ENCODE measurements around the gene PTGDS.

The PTGDS gene

GRCh38 chr9:136977223-136977622, at the start of gene PTGDS:
TSS of gene PTGDS (plus strand) at chr9:136977504. CDS start at chr9:136977579, 75 bp downstream.
- no peak for DNase-seq (ENCODE audit: low read depth)

DNA sequence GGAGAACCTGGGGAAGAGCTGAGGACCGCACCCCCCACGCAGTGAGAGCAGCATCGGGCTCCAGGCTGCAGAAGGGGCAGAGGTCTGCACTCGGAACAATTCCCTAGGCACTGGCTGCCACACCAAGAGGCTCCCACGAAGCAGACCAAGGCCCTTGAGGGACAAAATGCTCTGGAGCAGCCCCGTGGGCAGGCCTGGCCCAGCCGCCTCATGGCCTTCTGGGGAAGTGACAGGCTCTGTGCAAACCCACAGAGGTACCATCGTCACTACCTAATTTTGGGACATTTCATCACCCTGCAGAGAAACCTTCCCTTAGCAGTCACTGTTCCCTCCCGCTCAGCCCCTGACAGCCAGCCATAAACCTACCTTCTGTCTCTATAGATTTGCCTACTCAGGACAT, 48.7 kb upstream of the PTGDS start:
- DNase-seq (ENCODE audit: low read depth), result no peak

DNA sequence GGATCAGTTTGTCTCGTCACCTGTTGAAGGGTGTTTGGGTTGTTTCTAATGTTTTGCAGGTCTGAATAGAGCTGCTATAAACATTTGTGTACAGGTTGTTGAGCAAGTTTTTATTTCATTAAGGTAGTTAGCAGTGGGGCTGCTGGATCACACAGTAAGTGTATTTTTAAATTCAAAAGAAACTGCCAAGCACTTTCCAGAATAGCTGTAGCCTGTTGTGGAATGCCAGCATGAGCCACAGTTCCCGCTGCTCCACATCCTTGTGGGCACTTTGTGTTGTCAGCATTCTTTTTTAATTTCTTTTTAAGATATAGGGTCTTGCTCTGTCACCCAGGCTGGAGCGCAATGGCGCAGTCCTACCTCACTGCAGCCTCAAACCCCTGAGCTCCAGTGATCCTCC, 47.3 kb upstream of the PTGDS start:
- DNase-seq (ENCODE audit: low read depth), result no peak

DNA sequence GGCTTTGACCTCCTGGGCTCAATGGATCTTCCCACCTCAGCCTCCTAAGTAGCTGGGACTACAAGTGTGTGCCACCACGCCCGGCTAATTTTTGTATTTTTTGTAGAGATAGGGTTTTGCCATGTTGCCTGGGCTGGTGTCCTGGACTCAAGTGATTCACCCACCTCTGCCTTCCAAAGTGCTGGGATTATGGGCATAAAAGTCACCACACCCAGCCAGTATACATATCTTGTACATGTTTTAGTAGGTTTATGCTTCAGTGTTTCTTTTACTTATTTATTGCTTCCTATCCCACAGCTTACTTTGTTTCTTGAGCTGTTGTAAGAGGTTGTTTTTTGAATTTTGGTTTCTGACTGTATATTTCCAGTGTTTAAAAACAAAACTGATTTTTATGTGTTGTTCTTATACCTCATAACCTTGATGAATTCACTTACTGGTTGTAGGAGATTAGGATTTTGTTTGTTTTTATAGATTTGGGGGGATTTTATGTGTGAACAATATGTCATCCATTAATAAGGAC, 45.6 kb upstream of the PTGDS start:
- no peak for DNase-seq (ENCODE audit: low read depth)

DNA sequence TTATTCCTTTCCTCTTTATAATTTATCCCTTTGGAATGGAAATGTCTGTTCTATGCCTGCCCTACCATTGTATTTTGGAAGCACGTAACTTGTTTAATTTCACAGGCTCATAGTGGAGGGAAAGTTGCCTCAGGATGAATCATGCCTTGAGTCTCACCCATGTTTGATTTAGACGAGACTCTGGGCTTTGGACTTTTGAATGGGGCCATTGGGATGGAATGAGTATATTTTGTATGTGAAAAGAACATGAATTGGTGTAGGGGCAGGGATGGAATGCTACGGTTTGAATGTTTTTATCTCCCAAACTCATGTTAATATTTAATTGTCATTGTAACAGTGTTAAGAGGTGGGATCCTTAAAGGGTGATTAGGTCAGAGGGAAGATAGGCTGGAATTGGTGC, 43.0 kb upstream of the PTGDS start:
- DNase-seq (ENCODE audit: low read depth), result no peak

DNA sequence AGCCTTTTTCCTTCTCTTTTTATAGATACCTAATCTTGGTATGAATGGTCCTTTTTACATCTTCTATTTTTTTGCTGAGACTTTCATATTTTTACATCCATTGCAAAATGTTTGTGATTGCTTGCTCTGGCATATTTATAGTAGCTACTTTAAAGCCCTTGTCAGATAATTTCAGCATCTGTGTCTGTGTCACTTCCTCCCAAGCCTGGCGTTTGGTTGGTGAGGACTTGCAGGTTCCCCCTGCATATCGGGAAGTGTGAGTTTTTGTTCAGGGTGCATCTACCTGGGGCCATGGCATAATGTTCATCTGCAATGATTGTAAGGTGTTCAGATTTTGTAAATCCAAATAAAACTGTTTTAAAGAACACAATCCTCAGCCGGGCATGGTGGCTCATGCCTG, 41.7 kb upstream of the PTGDS start:
- DNase-seq (ENCODE audit: low read depth), result no peak

DNA sequence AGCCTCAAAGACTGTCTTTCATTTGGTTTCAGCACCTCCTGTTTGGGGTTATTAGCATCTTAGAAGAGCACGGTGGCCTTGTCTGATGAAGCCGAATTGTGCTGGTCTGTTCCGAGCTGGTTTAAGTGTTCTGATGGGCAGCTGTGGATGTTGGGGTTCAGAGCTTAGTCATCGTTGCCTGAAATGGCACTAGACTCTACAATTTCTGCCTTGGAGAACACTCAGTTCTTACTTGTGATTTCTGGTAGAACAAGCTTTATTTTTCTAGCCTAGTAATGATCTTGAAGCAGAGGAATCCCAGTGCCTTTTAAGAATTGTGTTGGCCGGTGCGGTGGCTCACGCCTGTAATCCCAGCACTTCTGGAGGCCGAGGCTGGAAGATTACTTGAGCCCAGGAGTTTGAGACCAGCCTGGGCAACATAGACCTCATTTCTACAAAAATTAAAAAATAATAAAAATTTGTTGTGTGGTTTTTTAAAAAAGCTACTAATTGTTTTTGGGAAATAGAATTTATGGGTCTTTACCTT, 40.6 kb upstream of the PTGDS start:
- no peak for DNase-seq (ENCODE audit: low read depth)

DNA sequence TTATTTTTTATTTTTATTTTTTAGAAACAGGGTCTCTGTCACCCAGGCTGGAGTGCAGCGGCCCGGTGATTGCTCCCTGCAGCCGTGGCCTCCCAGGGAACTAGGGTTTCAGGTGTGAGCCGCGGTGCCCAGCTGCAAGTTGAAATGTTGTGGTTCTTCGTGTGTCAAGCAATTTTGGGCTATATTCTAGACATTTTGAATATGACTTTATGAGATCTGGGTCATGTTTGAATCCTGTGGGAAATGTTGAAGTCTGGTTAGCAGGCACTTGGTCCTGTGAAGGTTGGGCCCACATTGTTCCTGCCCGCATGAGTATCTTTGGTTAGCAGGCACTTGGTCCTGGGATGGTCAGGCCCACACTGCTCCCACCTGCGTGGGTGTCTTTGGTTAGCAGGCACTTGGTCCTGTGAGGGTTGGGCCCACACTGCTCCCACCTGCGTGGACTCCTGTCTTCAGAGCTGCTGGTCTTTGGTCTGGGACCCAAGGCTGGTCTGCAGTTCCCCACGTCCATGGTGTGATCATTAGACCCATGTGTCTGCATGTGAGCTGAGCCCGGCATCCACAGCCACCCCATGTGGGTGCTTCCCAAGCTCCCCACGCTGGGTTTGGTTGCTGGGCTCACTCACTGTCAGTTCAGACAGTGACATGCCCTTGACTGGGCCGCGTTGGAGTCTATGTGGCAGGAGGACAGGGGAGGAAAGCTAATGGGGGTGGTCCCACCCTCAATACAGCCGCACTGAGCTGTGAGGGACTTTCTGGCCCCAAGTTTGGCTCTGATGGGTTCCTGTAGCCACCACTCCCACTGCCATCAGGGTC, 39.9 kb upstream of the PTGDS start:
- DNase-seq (ENCODE audit: low read depth), result no peak

DNA sequence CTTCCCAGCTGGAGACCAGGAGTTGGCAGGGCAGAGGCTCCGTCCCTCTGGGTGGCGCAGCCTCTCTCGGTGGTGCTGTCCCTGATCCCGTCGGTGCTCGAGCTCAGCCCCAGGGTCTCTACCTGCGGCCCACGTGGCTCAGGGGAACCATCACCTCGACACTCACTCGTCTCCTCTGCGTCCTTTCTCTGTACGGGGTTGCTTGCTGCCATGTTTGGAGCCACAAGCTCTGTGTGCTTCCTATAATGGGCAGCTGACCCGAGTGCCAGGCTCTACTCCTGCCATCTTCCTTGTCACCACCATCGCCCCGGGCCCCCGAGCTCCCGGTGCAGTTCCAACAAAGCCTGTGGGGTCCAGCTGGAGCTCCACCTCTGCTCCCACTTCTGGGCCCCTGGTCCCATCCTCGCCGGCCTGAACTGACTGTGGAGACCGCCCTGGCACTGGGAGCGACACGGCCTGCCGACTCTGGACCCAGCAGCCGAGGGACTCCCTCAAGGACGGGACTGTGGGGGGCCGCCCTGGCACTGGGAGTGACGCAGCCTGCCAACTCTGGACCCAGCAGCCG, 37.8 kb upstream of the PTGDS start:
- DNase-seq (ENCODE audit: low read depth), result no peak

GRCh38 chr9:136939996-136940525, 37.2 kb upstream of the PTGDS start:
- DNase-seq (ENCODE audit: low read depth), result no peak

- DNase-seq (ENCODE audit: low read depth), result no peak
Measured at GRCh38 chr9:136940526-136941230, 36.6 kb upstream of the PTGDS start.

DNA sequence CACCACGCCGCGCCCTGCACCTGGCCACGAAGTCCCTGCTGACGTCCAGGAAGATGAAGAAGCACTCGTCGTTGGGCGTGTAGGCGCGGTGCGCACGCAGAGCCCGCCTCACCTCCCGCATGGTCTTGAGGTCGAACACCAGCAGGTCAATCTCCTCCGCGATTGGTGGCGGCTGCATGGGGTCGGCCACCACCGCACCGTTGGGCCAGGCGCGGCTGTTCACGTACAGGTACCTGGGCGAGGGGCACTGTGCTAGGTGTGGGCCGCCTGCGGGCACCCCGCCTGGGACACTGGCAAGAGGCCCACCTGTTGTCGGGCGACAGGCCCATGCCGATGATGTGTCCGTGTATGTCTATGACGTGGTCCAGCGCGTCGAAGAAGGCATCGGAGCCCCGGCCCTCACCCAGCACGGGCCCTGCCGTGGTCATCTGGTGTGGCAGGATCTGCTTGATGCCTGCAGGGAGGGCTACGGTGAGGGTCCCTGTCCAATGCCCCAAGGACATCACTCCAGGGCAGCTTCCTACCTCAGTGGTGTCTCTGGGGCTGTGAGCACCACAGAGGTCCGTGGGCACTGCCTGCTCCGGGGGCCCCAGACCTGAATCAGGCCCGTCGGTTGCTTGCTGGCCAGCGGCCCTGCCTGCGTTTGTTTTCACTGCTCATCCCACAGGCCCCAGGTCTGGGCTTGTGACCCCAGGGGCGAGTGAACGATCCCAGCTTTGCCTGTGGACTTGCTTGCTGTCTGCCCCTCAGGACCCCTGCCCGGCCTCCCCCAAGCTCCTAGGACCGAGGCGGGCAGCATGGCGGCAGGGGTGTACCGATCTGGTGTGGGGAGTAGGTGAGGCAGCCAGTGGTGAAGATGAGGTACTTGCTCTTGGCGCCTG, 35.8 kb upstream of the PTGDS start:
- no peak for DNase-seq (ENCODE audit: low read depth)

DNA sequence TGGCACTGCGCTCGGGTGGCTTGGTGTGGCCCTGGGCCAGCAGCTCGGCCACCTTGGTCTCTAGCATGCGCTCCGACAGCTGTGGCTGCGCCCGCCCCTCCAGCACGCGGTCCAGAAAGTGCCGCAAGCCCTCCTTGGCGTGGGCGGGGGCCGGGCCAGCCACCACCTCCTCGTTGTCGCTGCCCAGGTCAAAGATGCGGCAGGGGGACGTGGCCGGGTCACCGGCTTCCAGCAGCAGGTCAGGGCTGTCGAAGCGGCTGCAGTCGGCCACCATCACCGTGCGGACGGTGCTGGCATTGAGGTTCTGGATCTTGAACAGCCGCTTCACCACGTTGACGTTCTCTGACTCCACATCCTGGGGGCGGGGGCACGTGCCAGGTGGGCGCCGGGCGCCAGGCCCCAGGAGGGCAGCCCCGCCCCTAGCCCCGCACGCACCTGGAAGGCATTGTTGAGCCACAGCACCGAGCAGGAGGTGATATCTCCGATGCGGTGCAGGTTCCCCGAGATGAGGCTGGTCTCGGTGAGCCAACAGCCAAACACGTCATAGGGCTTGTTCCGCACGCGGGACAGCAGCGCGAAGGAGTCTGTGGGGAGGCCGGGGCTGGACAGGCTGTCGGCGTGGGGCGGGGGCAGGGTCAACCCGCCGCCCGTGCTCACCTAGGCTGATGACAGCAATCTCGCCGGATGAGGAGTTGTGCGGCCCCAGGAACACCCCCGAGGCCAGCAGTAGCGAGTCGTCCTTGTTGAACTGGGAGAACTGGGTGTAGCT, 35.0 kb upstream of the PTGDS start:
- DNase-seq (ENCODE audit: low read depth), result no peak

GRCh38 chr9:136942881-136943230, 34.4 kb upstream of the PTGDS start:
- DNase-seq (ENCODE audit: low read depth), result no peak

DNA sequence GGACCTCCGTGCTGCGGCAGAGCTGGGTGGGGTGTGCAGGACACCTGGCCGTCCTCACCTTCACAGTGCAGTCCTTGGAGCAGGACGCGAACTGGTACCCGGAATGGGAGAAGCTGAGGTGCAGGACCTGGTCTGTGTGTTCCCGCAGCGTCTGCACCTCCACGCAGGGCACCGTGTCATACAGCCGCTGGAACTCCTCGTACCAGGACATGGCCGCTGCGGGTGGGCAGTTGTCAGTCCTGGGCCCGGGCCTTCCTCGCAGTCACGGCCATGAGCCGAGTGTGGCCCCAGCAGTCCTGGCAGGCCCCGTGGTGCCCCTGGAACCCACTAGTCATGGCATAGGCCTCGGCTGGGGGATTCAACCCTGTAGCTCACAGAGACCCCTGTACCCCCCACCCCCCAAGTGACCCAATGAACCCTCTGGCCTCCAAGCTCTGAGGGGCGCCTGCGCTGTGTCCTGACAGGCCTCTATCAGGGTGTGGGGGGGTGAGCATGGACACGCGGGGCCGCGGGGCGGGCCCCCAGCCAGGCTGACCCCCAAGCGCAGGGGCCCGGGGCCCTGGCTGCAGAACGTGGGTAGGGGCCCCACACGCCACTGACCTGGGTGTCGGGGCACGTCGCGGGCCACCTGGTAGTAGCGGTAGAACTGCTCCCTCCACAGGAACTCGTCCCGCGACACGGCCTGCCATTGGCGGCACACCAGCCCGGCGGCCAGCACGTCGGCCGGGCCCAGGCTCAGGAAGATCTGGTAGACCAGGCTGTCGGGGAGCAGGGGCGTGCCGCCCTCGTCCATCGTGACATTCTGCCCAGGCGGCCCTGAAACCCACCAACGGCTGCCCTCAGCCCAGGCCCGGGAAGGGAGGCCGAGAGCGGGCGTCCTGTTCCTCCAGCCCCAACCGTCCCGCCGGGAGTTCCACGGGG, 33.8 kb upstream of the PTGDS start:
- DNase-seq (ENCODE audit: low read depth), result no peak

DNA sequence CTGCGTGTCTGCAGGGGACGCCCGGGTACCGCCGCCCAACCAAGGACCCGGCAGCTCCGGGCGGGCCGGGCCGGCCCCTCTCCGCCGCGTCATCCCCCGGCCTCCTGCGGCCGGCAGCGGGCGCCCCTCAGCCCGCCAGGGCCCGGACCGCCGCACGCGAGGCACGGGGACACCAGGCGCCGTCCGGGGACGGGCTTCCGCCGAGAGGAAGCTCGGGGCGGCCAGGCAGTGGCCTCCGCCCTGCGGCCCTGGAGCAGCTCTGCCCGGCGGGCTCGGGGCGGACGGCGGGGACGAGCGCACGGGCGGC, 33.1 kb upstream of the PTGDS start:
- no peak for DNase-seq (ENCODE audit: low read depth)

DNA sequence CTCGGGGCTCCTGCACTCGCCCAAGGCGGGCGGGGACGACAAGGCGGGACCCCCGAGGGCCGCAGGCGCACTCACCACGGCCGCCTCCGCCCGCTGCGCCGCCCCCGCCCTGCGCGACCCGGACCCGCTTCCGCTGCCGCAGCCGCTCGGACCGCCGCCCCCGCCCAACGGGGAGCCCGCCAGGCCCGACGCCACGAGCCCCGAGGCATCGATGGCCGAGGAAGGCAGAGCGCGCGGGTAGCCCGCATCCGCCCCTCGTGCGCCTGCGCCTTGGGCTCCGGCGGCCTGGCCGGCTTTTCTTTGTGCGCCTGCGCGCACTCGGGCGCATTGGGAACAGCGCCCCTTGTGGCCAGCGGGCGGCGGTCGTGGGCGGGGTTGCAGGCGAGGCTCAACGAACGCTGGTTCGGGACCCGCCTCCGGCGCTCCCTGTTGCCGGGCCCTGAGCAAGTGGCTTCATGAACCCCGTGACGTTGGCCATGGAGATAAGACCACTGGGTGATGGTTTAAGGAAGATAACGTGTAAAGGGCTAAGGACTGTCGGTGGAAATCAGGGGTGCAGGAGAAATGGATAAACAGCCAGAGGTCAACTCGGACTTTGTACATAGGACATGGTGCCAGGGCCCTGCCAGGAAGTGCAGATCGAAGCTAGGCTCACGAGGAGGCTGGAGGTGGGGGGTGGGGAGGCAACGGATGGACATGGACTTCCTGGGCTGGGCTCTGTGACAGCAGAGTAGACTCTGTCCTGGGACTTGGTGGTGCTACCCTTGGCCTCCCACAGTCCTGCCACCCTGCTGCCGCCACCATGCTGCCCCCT, 32.6 kb upstream of the PTGDS start, which contains the start of the genes C8G and FBXW5:
Gene C8G (plus strand): TSS at position 725 of the 814 bp plus-strand sequence. CDS start 78 bp downstream, at position 803.
Gene FBXW5 (minus strand): TSS at position 220 of the 814 bp plus-strand sequence. CDS start 655 bp downstream, outside the sequence.
- peak; percentile 93 for DNase-seq (ENCODE audit: low read depth)

GRCh38 chr9:136945333-136946227, 31.7 kb upstream of the PTGDS start:
- no peak for DNase-seq (ENCODE audit: low read depth)
